ENCODE data around the gene NRN1. TPM values are rescaled to one million over a fixed set of nuclear protein-coding genes. Genes with fewer than 3 reads are reported as not detected.

Gene NRN1
- total and polyA plus RNA-seq, 2 experiments from 2014 or later: 50.5 to 94.6 TPM

GRCh38 chr6:6037179-6037578 lies 30.5 kb upstream of the NRN1 start:
- TF ChIP-seq EZH2phosphoT487 (IDR thresholded peaks at IDR 0.05; ENCODE audit: insufficient read depth, low read depth) (no peak), EZH2 (IDR thresholded peaks at IDR 0.05; ENCODE audit: insufficient read depth, poor library complexity, severe bottlenecking) (no peak)
- 55 to 60% methylated on average over 4 of the region's 4 CpGs for WGBS, 2 experiments (ENCODE audit: low coverage in 1 of 2, low lambda C conversion rate in 2 of 2, missing lambda C conversion rate in 2 of 2)
- Histone ChIP-seq H3K79me2 (ENCODE audit: insufficient read depth) (no peaks in the 10 kb centered on the region), H3K4me3 (no peak overlapping the region), H3F3A (ENCODE audit: insufficient read depth) (no peaks in the 10 kb centered on the region), H2AFZ (no peak overlapping the region), H3K4me2 (ENCODE audit: unreplicated experiment) (no peak overlapping the region), H3K36me3 (ENCODE audit: low read depth) (no peaks in the 10 kb centered on the region), H3K27ac (no peak overlapping the region), H3K4me1 (ENCODE audit: insufficient read depth) (no peaks in the 10 kb centered on the region), H3K9ac (no peak overlapping the region), H4K20me1 (ENCODE audit: insufficient read depth) (no peaks in the 10 kb centered on the region), H3K27me3 (replicated peaks; ENCODE audit: insufficient read depth) (no peaks in the 10 kb centered on the region), H3K9me2 (ENCODE audit: insufficient read depth) (no peaks in the 10 kb centered on the region), H3K9me3 (ENCODE audit: low read depth) (no peaks in the 10 kb centered on the region)
- DNase-seq: no peak
- in situ Hi-C loops (cut with MboI): no loop called here

GRCh38 chr6:6033858-6034257 lies 27.1 kb upstream of the NRN1 start:
- no peaks in the 10 kb centered on the region for H3F3A ChIP-seq (ENCODE audit: insufficient read depth)
- H3K9ac ChIP-seq: no peak overlapping the region
- in situ Hi-C loops (cut with MboI): no loop called here
- TF ChIP-seq EZH2 (IDR thresholded peaks at IDR 0.05; ENCODE audit: insufficient read depth, poor library complexity, severe bottlenecking): no peak
- TF ChIP-seq EZH2phosphoT487 (IDR thresholded peaks at IDR 0.05; ENCODE audit: insufficient read depth, low read depth): no peak
- 68 to 70% methylated on average over 4 of the region's 4 CpGs for WGBS, 2 experiments (ENCODE audit: low coverage in 1 of 2, low lambda C conversion rate in 2 of 2, missing lambda C conversion rate in 2 of 2)
- no peak overlapping the region for H3K4me3 ChIP-seq
- H3K9me3 ChIP-seq (ENCODE audit: low read depth): no peaks in the 10 kb centered on the region
- no peak overlapping the region for H3K27ac ChIP-seq
- H3K36me3 ChIP-seq (ENCODE audit: low read depth): no peaks in the 10 kb centered on the region
- no peaks in the 10 kb centered on the region for H3K79me2 ChIP-seq (ENCODE audit: insufficient read depth)
- H3K4me1 ChIP-seq (ENCODE audit: insufficient read depth): no peaks in the 10 kb centered on the region
- no peaks in the 10 kb centered on the region for H4K20me1 ChIP-seq (ENCODE audit: insufficient read depth)
- DNase-seq: no peak
- no peak overlapping the region for H3K4me2 ChIP-seq (ENCODE audit: unreplicated experiment)
- no peak overlapping the region for H2AFZ ChIP-seq
- no peaks in the 10 kb centered on the region for H3K27me3 ChIP-seq (replicated peaks; ENCODE audit: insufficient read depth)
- no peaks in the 10 kb centered on the region for H3K9me2 ChIP-seq (ENCODE audit: insufficient read depth)

GRCh38 chr6:6026513-6027205 lies 19.9 kb upstream of the NRN1 start:
- Histone ChIP-seq H2AFZ (no peak overlapping the region), H3K9ac (no peak overlapping the region), H4K20me1 (ENCODE audit: insufficient read depth) (no peaks in the 10 kb centered on the region), H3K27ac (no peak overlapping the region), H3F3A (ENCODE audit: insufficient read depth) (no peaks in the 10 kb centered on the region), H3K9me2 (ENCODE audit: insufficient read depth) (no peaks in the 10 kb centered on the region), H3K36me3 (ENCODE audit: low read depth) (no peaks in the 10 kb centered on the region), H3K79me2 (ENCODE audit: insufficient read depth) (no peaks in the 10 kb centered on the region), H3K4me1 (ENCODE audit: insufficient read depth) (no peaks in the 10 kb centered on the region), H3K9me3 (ENCODE audit: low read depth) (no peaks in the 10 kb centered on the region), H3K4me3 (no peak overlapping the region), H3K4me2 (ENCODE audit: unreplicated experiment) (no peak overlapping the region), H3K27me3 (replicated peaks; ENCODE audit: insufficient read depth) (peaks cover 5% of the 10 kb centered on the region; the same call in 1 of the 2 replicates)
- TF ChIP-seq EZH2 (IDR thresholded peaks at IDR 0.05; ENCODE audit: insufficient read depth, poor library complexity, severe bottlenecking) (no peak), EZH2phosphoT487 (IDR thresholded peaks at IDR 0.05; ENCODE audit: insufficient read depth, low read depth) (no peak)
- 73 to 76% methylated on average over 2 of the region's 2 CpGs for WGBS, 2 experiments (ENCODE audit: low coverage in 1 of 2, low lambda C conversion rate in 2 of 2, missing lambda C conversion rate in 2 of 2)
- in situ Hi-C loops (cut with MboI): no loop called here
- no peak for DNase-seq

GRCh38 chr6:6025736-6026135 lies 19.0 kb upstream of the NRN1 start:
- H3K4me2 ChIP-seq (ENCODE audit: unreplicated experiment): no peak overlapping the region
- no peak overlapping the region for H3K4me3 ChIP-seq
- H3K4me1 ChIP-seq (ENCODE audit: insufficient read depth): no peaks in the 10 kb centered on the region
- H3F3A ChIP-seq (ENCODE audit: insufficient read depth): no peaks in the 10 kb centered on the region
- H3K79me2 ChIP-seq (ENCODE audit: insufficient read depth): no peaks in the 10 kb centered on the region
- peaks cover 5% of the 10 kb centered on the region; the same call in 1 of the 2 replicates for H3K27me3 ChIP-seq (replicated peaks; ENCODE audit: insufficient read depth)
- H3K36me3 ChIP-seq (ENCODE audit: low read depth): no peaks in the 10 kb centered on the region
- H2AFZ ChIP-seq: no peak overlapping the region
- H3K9ac ChIP-seq: no peak overlapping the region
- no peaks in the 10 kb centered on the region for H3K9me2 ChIP-seq (ENCODE audit: insufficient read depth)
- in situ Hi-C loops (cut with MboI): no loop called here
- no peak overlapping the region for H3K27ac ChIP-seq
- no peaks in the 10 kb centered on the region for H4K20me1 ChIP-seq (ENCODE audit: insufficient read depth)
- 68 to 69% methylated on average over 5 of the region's 5 CpGs for WGBS, 2 experiments (ENCODE audit: low coverage in 1 of 2, low lambda C conversion rate in 2 of 2, missing lambda C conversion rate in 2 of 2)
- H3K9me3 ChIP-seq (ENCODE audit: low read depth): no peaks in the 10 kb centered on the region
- no peak for DNase-seq
- TF ChIP-seq EZH2phosphoT487 (IDR thresholded peaks at IDR 0.05; ENCODE audit: insufficient read depth, low read depth): no peak
- TF ChIP-seq EZH2 (IDR thresholded peaks at IDR 0.05; ENCODE audit: insufficient read depth, poor library complexity, severe bottlenecking): no peak

Data from GM23248 (cell line).